GM18861 (cell line): ENCODE measurements around the gene ATP5F1A.
"Not testable (repeated sequence)": the region's sequence is repeated elsewhere in the genome, so short reads cannot be mapped to it uniquely, and the experiment has no call there.

Experiments
- ATAC-seq: cut with Tn5 transposase; IDR thresholded peaks from one replicate; pipeline ENCODE4 v1.9.1; 2021; ENCODE audit not compliant: unreplicated experiment

The ATP5F1A gene

DNA sequence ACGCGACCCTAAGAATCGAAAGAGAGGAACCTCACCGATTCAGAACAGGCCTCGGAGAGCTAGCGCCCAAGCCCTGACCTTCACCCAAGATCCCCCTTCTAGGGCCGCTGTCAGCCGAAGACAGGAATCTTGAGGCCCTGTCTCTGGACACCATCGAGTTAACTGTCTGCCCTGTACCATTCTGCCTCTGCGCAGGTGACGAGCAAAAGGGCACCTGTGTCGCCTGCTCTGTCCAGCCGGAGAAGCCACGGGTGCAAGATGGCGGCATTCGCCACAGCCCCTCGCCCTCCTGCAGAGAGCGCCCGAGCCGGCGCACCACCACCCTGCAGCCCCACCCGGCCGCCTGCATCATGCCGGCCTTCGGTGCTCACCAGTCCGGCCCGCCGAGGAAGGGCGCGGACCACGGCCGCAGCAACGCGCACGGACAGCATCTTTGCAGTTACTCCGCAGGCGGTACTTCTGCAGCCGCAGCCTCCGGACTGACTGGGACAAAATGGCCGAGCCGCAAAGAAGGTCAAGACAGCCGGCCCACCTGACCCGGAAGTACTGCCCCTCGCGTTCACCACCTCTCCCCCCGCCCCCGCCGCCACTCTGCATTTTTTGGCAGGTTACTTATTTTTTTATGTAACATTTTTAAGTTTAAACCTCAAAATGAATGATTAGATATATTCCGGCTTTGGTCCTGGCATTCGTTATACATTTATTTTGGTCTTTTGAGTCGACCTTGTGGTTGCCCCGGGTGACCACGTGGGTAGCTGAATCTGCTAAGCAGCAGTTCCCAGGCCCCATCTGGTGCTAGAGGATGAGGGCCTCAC is at the start of gene ATP5F1A:
ATP5F1A (minus strand) TSS at position 496 of the 815 bp plus-strand sequence; CDS start at position 431, 65 bp downstream.
- ATAC-seq, result peak; percentile 77

DNA sequence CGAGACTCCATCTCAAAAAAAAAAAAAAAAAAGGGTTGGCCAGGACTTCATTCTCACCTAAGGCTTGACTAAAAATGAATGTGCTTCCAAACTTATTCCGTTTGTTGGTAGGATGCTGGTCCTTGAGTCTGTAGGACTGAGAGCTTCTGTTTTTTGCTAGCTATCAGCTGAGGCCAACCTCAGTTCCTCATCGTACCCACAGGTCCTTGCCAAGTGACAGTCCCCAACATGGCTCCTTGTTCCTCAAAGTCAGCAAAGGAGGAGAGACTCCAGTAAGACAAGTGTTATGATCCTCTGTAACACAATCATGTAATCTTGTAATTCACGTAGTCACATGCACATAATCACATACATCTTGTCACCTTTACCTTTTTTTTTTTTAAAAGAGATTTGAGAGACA is 43.1 kb upstream of the ATP5F1A start:
- ATAC-seq, result no peak

GRCh38 chr18:46140173-46140572 is 42.1 kb upstream of the ATP5F1A start:
- ATAC-seq, result no peak

- no peak for ATAC-seq
Measured at GRCh38 chr18:46134920-46135675, 37.0 kb upstream of the ATP5F1A start.

- ATAC-seq, result no peak
Measured at GRCh38 chr18:46133534-46133933, 35.4 kb upstream of the ATP5F1A start.

GRCh38 chr18:46130549-46130948 is 32.5 kb upstream of the ATP5F1A start:
- ATAC-seq, result not testable (repeated sequence)

DNA sequence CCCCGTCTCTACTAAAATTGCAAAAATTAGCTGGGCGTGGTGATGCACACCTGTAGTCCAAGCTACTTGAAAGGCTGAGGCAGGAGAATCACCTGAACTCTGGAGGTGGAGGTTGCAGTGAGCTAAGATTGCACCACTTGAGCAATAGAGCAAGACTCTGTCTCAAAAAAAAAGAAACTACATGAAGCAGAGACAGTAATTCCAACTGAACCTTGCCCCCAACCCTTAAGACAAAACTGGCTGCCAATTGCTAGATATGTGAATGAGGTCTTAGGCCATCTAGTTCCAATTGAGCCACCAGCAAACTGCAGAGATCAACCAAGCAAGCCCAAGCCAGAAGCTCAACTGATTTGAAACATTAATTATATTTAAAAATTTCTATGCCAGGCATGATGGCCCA is 32.0 kb upstream of the ATP5F1A start:
- no peak for ATAC-seq

DNA sequence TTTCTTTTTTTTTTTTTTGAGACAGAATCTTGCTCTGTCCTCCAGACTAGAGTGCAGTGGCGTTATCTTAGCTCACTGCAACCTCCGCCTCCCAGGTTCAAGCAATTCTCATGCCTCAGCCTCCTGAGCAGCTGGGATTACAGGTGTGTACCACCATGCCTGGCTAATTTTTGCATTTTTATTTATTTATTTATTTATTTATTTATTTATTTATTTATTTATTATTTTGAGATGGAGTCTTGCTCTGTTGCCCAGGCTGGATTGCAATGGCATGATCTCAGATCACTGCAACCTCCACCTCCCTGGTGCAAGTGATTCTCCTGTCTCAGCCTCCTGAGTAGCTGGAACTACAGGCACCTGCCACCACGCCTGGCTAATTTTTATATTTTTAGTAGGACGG is 28.5 kb upstream of the ATP5F1A start:
- not testable (repeated sequence) for ATAC-seq

- ATAC-seq, result no peak
Measured at GRCh38 chr18:46113751-46114150, 15.7 kb upstream of the ATP5F1A start.

- no peak for ATAC-seq
Measured at GRCh38 chr18:46110406-46110805, 12.3 kb upstream of the ATP5F1A start.

DNA sequence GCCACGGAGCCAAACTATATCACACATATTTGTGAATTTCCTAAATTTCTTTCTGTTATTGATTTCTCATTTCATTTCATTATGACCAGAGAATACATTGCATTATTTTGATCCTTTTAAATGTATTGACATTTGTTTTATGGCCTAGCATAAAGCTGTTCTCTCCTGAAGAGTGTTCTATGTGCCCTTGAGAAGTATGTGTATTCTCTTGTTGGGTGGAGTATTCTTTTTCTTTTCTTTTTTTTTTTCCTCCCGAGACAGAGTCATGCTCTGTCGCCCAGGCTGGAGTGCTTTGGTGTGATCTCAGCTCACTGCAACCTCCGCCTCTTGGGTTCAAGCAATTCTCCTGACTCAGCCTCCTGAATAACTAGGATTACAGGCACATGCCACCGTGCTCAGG is 11.3 kb upstream of the ATP5F1A start:
- ATAC-seq, result no peak

GRCh38 chr18:46104128-46104911 is 6.2 kb upstream of the ATP5F1A start, which contains the start of gene HAUS1:
HAUS1 (plus strand) TSS chr18:46104385; CDS start chr18:46104412, 27 bp downstream.
- ATAC-seq, result peak; percentile 83

DNA sequence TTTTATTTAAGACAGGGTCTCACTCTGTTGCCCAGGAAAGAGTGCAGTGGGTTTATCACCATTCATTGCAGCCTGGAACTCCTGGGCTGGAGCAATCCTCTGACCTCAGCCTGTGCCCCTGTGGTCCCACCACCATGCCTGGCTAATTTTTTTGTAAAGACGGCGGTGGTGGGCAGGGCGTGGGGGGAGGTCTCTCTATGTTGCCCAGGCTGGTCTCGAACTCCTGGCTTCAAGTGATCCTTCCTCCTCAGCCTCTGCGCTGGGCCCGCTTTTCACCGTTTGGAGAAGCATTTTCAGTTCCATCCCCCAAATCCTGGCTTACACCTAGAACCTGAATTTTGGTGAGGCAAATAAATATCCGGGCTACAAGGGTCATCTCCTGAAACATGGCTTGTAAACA is 1.4 kb upstream of the ATP5F1A start:
- no peak for ATAC-seq

- no peak for ATAC-seq
Measured at GRCh38 chr18:46098616-46098933, 479 bp upstream of the ATP5F1A start.

- no peak for ATAC-seq
Measured at GRCh38 chr18:46097431-46097800, 680 bp downstream of the ATP5F1A start.

- no peak for ATAC-seq
Measured at GRCh38 chr18:46096651-46097300, 1.3 kb downstream of the ATP5F1A start.

DNA sequence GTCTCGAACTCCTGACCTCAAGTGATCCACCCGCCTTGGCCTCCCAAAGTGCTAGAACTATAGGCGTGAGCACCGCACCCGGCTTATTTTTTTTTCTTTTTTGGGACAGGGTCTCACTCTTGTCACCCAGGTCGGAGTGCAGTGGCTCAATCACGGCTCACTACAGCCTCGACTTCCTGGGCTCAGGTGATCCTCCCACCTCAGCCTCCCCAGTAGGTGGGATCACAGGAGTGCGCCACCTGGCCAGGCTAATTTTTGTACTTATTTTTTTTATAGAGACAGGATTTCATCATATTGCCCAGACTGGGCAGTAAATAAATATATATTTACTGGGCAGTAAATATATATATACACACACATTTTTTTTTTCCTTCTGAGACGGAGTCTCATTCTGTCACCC is 2.6 kb downstream of the ATP5F1A start:
- no peak for ATAC-seq

- not testable (repeated sequence) for ATAC-seq
Measured at GRCh38 chr18:46088501-46088900, 9.6 kb downstream of the ATP5F1A start.

DNA sequence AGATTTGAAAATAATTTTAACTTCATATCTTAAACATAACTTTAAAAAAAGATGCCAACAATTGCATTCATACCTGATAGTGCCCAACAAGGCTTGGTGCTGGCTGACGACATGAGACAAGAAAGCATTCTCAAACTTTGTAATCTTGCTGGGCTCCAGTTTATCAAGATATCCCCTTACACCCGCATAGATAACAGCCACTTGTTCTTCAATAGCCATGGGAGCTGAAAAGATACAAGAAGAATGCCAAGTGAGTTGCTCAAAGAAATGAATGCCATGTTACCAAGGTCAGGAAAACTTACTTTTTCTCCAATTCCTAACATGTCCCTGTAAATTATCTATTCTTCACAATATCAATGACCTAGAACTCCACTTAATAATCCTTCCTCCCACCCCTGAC is 13.7 kb downstream of the ATP5F1A start:
- ATAC-seq, result no peak

- no peak for ATAC-seq
Measured at GRCh38 chr18:46080156-46080555, 17.9 kb downstream of the ATP5F1A start.

GRCh38 chr18:46079336-46079735 is 18.8 kb downstream of the ATP5F1A start:
- no peak for ATAC-seq
